SK-N-SH (cell line): ENCODE results near the gene SAMD4B. TPM values are rescaled to one million over a fixed set of nuclear protein-coding genes. Genes with fewer than 3 reads are reported as not detected.

Source experiments
- CTCF ChIA-PET: fragments of 300-600, 350-600 bp; formaldehyde crosslinking; extraction: SDS; loops from one replicate; lab custom pipeline; 2021; lab: Yijun Ruan, JAX
- POLR2A ChIA-PET: fragments of 350-600 bp; sonication (Branson Sonifier 250); formaldehyde crosslinking; extraction: SDS; loops from one replicate; lab custom pipeline; 2020; ENCODE audit warnings: antibody characterized with exemption, inconsistent platforms; lab: Yijun Ruan, JAX
- DNase-seq: peaks from one replicate; pipeline ENCODE4 v3.0.0; 2012
- H2AFZ ChIP-seq: fragments of 200-600 bp; sonication (generic); 2 replicates; pipeline ENCODE4 v1.8.1; 2016; ENCODE audit warnings: antibody characterized with exemption, mild to moderate bottlenecking, low read depth
- H3F3A ChIP-seq: fragments of 200-600 bp; sonication (generic); replicated peaks from 2 replicates; pipeline ENCODE3; 2016; ENCODE audit warnings: antibody characterized with exemption, mild to moderate bottlenecking; ENCODE audit not compliant: insufficient read depth
- H3K27ac ChIP-seq, 2 experiments: fragments of 200-500 bp in 1 of 2; fragments of 200-600 bp in 1 of 2; sonication (Bioruptor generic) in 1 of 2; sonication (generic), shearing (Covaris generic) in 1 of 2; 2 replicates each; pipeline versions ENCODE4 v1.5.1 to v1.6.1; 2014 to 2016; ENCODE audit warnings: low read depth in 2 of 2, inconsistent platforms in 1 of 2, low read length in 1 of 2, mild to moderate bottlenecking in 1 of 2, mixed read lengths in 1 of 2
- H3K27me3 ChIP-seq: fragments of 200-600 bp; sonication (generic), shearing (Covaris generic); 2 replicates; pipeline ENCODE4 v1.6.1; 2016; ENCODE audit warnings: mixed run types; ENCODE audit not compliant: insufficient read depth
- H3K36me3 ChIP-seq, 2 experiments: fragments of 200-500 bp in 1 of 2; fragments of 200-600 bp in 1 of 2; sonication (Bioruptor generic) in 1 of 2; sonication (generic) in 1 of 2; replicated peaks in 1 of 2; 2 replicates each; pipeline versions ENCODE3 to v1.5.1; 2014 to 2016; ENCODE audit warnings: low read length in 1 of 2, mild to moderate bottlenecking in 1 of 2; ENCODE audit not compliant: insufficient read depth in 2 of 2, control insufficient read depth in 1 of 2
- H3K4me1 ChIP-seq, 2 experiments: fragments of 200-500 bp in 1 of 2; fragments of 200-600 bp in 1 of 2; sonication (Bioruptor generic) in 1 of 2; sonication (generic), shearing (Covaris generic) in 1 of 2; 2 replicates each; pipeline versions ENCODE4 v1.5.1 to v1.6.1; 2014 to 2016; ENCODE audit warnings: low read depth in 1 of 2, low read length in 1 of 2, mixed run types in 1 of 2; ENCODE audit not compliant: insufficient read depth in 2 of 2, control insufficient read depth in 1 of 2
- H3K4me2 ChIP-seq: fragments of 200-600 bp; sonication (generic), shearing (Covaris generic); 2 replicates; pipeline ENCODE4 v1.6.1; 2017; ENCODE audit warnings: mixed run types
- H3K4me3 ChIP-seq, 2 experiments: fragments of 200-500 bp in 1 of 2; fragments of 200-600 bp in 1 of 2; sonication (Bioruptor generic) in 1 of 2; sonication (generic), shearing (Covaris generic) in 1 of 2; 2 replicates each; pipeline versions ENCODE4 v1.5.1 to v1.8.1; 2014 to 2016; ENCODE audit warnings: low read depth in 2 of 2, inconsistent platforms in 1 of 2, low read length in 1 of 2, mild to moderate bottlenecking in 1 of 2, mixed read lengths in 1 of 2, moderate library complexity in 1 of 2
- H3K79me2 ChIP-seq: fragments of 200-600 bp; sonication (generic); 2 replicates; pipeline ENCODE4 v1.8.1; 2017; ENCODE audit warnings: mild to moderate bottlenecking; ENCODE audit not compliant: insufficient read depth
- H3K9ac ChIP-seq: fragments of 200-600 bp; sonication (generic); 2 replicates; pipeline ENCODE4 v1.6.1; 2017; ENCODE audit warnings: mixed run types
- H3K9me2 ChIP-seq: fragments of 200-600 bp; sonication (generic); 2 replicates; pipeline ENCODE4 v1.6.1; 2017; ENCODE audit warnings: mixed run types
- H3K9me3 ChIP-seq: fragments of 200-600 bp; sonication (generic); 2 replicates; pipeline ENCODE4 v1.6.1; 2017; ENCODE audit warnings: mixed run types, mild to moderate bottlenecking, moderate library complexity
- H4K20me1 ChIP-seq: fragments of 200-600 bp; sonication (generic); 2 replicates; pipeline ENCODE4 v1.6.1; 2017; ENCODE audit warnings: mild to moderate bottlenecking, mixed run types; ENCODE audit not compliant: insufficient read depth
- EP300 ChIP-seq, 2 experiments: IDR thresholded peaks; 2 replicates each; pipeline versions ENCODE4 v1.4.0 to v1.6.1; 2012; ENCODE audit warnings: borderline replicate concordance in 1 of 2, low read depth in 1 of 2, low read length in 1 of 2
- EZH2phosphoT487 ChIP-seq: fragments of 200-600 bp; sonication (generic); IDR thresholded peaks from 2 replicates; pipeline ENCODE4 v1.6.1; 2017; ENCODE audit warnings: low read depth, mixed run types, mild to moderate bottlenecking, antibody characterized with exemption, moderate library complexity, borderline replicate concordance
- GABPA ChIP-seq: IDR thresholded peaks from 2 replicates; pipeline ENCODE4 v1.4.0; 2012; ENCODE audit warnings: low read depth, mild to moderate bottlenecking
- MEF2A ChIP-seq: IDR thresholded peaks from 2 replicates; pipeline ENCODE4 v1.4.0; 2012; ENCODE audit warnings: low read depth, borderline replicate concordance
- MXI1 ChIP-seq: IDR thresholded peaks from 2 replicates; pipeline ENCODE4 v1.6.1; 2012; ENCODE audit warnings: mild to moderate bottlenecking, low read depth, low read length, improper control_type of control experiment
- POLR2AphosphoS5 ChIP-seq: IDR thresholded peaks from 2 replicates; pipeline ENCODE4 v1.6.1; 2012; ENCODE audit warnings: low read depth, low read length
- SIN3A ChIP-seq: IDR thresholded peaks from 2 replicates; pipeline ENCODE4 v1.6.1; 2012; ENCODE audit warnings: low read depth, mild to moderate bottlenecking, low read length, moderate library complexity, borderline replicate concordance
- TAF1 ChIP-seq: IDR thresholded peaks from 2 replicates; pipeline ENCODE4 v1.6.1; 2012; ENCODE audit warnings: low read depth, mild to moderate bottlenecking, low read length, moderate library complexity, borderline replicate concordance
- TEAD4 ChIP-seq: IDR thresholded peaks from 2 replicates; pipeline ENCODE4 v1.4.0; 2012; ENCODE audit warnings: mild to moderate bottlenecking, borderline replicate concordance; ENCODE audit not compliant: insufficient read depth
- WGBS: methylation state at CpG from one replicate; pipeline ENCODE4 v1.1.6; 2017; ENCODE audit warnings: low lambda C conversion rate; 5-methylcytosine and 5-hydroxymethylcytosine counted together
- polyA plus RNA-seq, 3 experiments: library from polyadenylated mRNA; depleted of rRNA; stranded (reverse); fragments of >200 nt; gene quantifications; 2 replicates each; pipeline ENCODE4 v1.2.3, GENCODE V29; 2012
- TF ChIP-seq, protein P1 (sequence below): IDR thresholded peaks from 2 replicates; pipeline ENCODE4 v1.6.1; 2012; ENCODE audit warnings: mild to moderate bottlenecking, low read depth, low read length, moderate library complexity
- TF ChIP-seq, protein P2 (sequence below): fragments of 200-600 bp; sonication (generic); IDR thresholded peaks from 2 replicates; pipeline ENCODE4 v1.6.1; 2017; ENCODE audit warnings: antibody characterized with exemption, mild to moderate bottlenecking, moderate library complexity

Gene SAMD4B
- polyA plus RNA-seq, 1 of the 3 experiments (the other 2 are of a cell fraction) = 83.0 TPM

DNA sequence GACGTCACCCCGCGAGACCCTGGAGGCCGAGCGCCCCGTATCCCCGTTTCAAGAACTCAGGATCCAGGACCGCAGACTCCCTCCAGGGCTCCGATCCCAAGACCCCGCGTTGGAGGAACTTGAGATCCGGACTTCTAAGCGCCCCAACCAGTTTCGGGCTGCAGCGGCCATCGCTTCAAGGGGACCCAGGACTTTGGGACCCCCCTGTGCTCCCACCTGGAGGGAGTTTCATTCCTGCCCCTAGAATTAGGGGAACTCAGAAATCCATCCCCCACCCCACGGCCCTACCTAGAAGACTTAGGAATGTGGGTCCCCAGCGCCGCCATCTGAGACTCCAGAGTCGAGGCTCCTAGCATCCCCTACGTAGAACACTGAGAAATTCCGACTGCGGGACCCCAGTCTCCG, 70.6 kb downstream of the SAMD4B start (continued):
- TF ChIP-seq, protein P1, sequence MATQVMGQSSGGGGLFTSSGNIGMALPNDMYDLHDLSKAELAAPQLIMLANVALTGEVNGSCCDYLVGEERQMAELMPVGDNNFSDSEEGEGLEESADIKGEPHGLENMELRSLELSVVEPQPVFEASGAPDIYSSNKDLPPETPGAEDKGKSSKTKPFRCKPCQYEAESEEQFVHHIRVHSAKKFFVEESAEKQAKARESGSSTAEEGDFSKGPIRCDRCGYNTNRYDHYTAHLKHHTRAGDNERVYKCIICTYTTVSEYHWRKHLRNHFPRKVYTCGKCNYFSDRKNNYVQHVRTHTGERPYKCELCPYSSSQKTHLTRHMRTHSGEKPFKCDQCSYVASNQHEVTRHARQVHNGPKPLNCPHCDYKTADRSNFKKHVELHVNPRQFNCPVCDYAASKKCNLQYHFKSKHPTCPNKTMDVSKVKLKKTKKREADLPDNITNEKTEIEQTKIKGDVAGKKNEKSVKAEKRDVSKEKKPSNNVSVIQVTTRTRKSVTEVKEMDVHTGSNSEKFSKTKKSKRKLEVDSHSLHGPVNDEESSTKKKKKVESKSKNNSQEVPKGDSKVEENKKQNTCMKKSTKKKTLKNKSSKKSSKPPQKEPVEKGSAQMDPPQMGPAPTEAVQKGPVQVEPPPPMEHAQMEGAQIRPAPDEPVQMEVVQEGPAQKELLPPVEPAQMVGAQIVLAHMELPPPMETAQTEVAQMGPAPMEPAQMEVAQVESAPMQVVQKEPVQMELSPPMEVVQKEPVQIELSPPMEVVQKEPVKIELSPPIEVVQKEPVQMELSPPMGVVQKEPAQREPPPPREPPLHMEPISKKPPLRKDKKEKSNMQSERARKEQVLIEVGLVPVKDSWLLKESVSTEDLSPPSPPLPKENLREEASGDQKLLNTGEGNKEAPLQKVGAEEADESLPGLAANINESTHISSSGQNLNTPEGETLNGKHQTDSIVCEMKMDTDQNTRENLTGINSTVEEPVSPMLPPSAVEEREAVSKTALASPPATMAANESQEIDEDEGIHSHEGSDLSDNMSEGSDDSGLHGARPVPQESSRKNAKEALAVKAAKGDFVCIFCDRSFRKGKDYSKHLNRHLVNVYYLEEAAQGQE = no peak
- TF ChIP-seq, protein P2, sequence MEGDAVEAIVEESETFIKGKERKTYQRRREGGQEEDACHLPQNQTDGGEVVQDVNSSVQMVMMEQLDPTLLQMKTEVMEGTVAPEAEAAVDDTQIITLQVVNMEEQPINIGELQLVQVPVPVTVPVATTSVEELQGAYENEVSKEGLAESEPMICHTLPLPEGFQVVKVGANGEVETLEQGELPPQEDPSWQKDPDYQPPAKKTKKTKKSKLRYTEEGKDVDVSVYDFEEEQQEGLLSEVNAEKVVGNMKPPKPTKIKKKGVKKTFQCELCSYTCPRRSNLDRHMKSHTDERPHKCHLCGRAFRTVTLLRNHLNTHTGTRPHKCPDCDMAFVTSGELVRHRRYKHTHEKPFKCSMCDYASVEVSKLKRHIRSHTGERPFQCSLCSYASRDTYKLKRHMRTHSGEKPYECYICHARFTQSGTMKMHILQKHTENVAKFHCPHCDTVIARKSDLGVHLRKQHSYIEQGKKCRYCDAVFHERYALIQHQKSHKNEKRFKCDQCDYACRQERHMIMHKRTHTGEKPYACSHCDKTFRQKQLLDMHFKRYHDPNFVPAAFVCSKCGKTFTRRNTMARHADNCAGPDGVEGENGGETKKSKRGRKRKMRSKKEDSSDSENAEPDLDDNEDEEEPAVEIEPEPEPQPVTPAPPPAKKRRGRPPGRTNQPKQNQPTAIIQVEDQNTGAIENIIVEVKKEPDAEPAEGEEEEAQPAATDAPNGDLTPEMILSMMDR = peak; percentile 10; the same call in 1 of the 2 replicates
- 0 out of 2 replicates have a peak, but pooled peaks have one; percentile 2 for TF ChIP-seq TAF1
- no peak for TF ChIP-seq EZH2phosphoT487
- TF ChIP-seq GABPA = no peak

DNA sequence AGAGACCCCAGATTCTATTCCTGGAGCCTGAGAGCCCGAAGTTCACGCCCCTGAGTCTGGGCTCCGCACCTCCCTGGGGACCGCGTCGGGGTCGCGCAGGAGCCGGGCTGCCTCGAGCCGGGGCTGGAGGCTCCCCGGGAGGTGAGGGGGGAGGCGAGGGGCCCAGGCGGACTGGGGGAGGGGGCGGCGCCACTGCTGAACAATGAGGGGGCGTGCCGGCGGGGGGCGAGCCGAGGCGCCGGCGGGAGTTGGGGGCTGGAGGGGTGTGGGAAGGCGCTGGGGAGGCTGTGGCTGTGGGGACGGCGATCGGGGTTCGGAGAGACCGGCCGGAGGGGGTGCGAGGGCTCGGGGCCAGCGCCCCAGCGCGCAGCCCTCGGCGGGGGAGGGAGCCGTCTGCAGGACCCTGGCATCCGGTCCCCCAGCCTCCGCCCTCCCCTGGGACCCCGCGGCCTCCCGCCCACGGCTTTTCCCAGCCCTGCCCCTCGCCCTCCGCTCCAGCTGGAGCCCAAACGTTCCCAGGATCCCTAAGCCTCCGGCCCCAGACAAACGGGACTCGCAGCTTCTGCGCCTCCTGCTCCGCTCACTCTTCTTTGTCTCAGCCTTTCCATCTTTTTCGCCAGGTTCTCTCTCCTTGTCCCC, 71.2 kb downstream of the SAMD4B start:
- Histone ChIP-seq H3K9ac (peak overlapping the region; percentile 97), H3F3A (peaks cover 33% of the 10 kb centered on the region), H2AFZ (peak overlapping the region; percentile 74), H3K36me3 (peaks cover under 1 to 5% of the 10 kb centered on the region in 2 experiments), H3K9me3 (no peaks in the 10 kb centered on the region), H3K4me2 (peak overlapping the region; percentile 99), H3K79me2 (peaks cover 60% of the 10 kb centered on the region), H4K20me1 (peaks cover 16% of the 10 kb centered on the region), H3K27ac (peak overlapping the region; percentile 94 to 96), H3K9me2 (no peaks in the 10 kb centered on the region), H3K4me1 (peaks cover 24 to 38% of the 10 kb centered on the region in 2 experiments; a peak in 3 of 4 replicates), H3K27me3 (no peaks in the 10 kb centered on the region), H3K4me3 (peak overlapping the region; percentile 92 to 96)
- CTCF ChIA-PET = interaction anchor here (1.1 to 5.1 kb wide), 10 partner anchors 11 to 127 kb away, joined by 3 to 53 read pairs (median 5); partner anchors contain the start of genes EID2, EID2B, MED29 and PAF1
- 2% methylated on average over 27 of the region's 54 CpGs for WGBS
- TF ChIP-seq SIN3A (peak; percentile 75; the same call in 1 of the 2 replicates), EP300 (IDR thresholded peaks at IDR 0.05; ENCODE audit: borderline replicate concordance in 1 of 2, low read depth in 1 of 2, low read length in 1 of 2) (no peak), MEF2A (no peak), POLR2AphosphoS5 (0 out of 2 replicates have a peak, but pooled peaks have one; percentile 31), MXI1 (no peak), TEAD4 (no peak)
- TF ChIP-seq, protein P2 = no peak
- peak; percentile 88 for DNase-seq
- POLR2A ChIA-PET = interaction anchor here (0.8 to 2.2 kb wide), 6 partner anchors 13 to 22 kb away, joined by 3 to 28 read pairs (median 4); partner anchors contain the start of genes MED29, PAF1 and RPS16
